CD4-positive, alpha-beta T cell (primary cell): ENCODE data around the gene MARCHF6. TPM values are rescaled to one million over a fixed set of nuclear protein-coding genes. Genes with fewer than 3 reads are reported as not detected.

Experiments
- ATAC-seq: fragments of 200-7000 bp; cut with Tn5 transposase; one replicate; pipeline ENCODE4 v1.10.0; 2022; ENCODE audit warnings: mild to moderate bottlenecking; ENCODE audit not compliant: poor library complexity
- CTCF ChIA-PET: fragments of 350-600 bp; sonication (Branson Sonifier 250); formaldehyde crosslinking; loops from one replicate; lab custom pipeline; 2021; ENCODE audit warnings: antibody characterized with exemption, inconsistent platforms; lab: Charles Lee
- POLR2A ChIA-PET: fragments of 350-600 bp; sonication (Branson Sonifier 250); formaldehyde crosslinking; loops from one replicate; lab custom pipeline; 2021; ENCODE audit warnings: antibody characterized with exemption, inconsistent platforms; lab: Charles Lee
- DNase-seq, 14 experiments: peaks; one replicate each; pipeline ENCODE4 v3.0.0-alpha.2; 2013 to 2020; ENCODE audit warnings: mixed read lengths in 2 of 14
- H3K27ac ChIP-seq, 2 donors: one replicate each; pipeline versions ENCODE4 v1.5.1 to v1.7.0; 2013; ENCODE audit warnings: low read length in 2 of 2, low read depth in 1 of 2, mild to moderate bottlenecking in 1 of 2
- H3K27me3 ChIP-seq, 2 experiments: 1 replicate in 1 of 2; 2 replicates in 1 of 2; pipeline versions ENCODE4 v1.6.1 to v1.7.0; 2013; ENCODE audit warnings: low read length in 2 of 2, control low read depth in 1 of 2, mild to moderate bottlenecking in 1 of 2, moderate library complexity in 1 of 2; ENCODE audit not compliant: insufficient read depth in 2 of 2, control insufficient read depth in 1 of 2
- H3K36me3 ChIP-seq: one replicate; pipeline ENCODE4 v1.6.1; 2013; ENCODE audit warnings: low read length, control low read depth; ENCODE audit not compliant: insufficient read depth
- H3K4me1 ChIP-seq: one replicate; pipeline ENCODE4 v1.6.1; 2013; ENCODE audit warnings: low read length, control low read depth; ENCODE audit not compliant: insufficient read depth
- H3K4me3 ChIP-seq: one replicate; pipeline ENCODE4 v1.5.1; 2013; ENCODE audit warnings: mild to moderate bottlenecking, low read length, moderate library complexity
- H3K9me3 ChIP-seq, 2 experiments: 1 replicate in 1 of 2; 2 replicates in 1 of 2; pipeline versions ENCODE4 v1.6.1 to v1.7.0; 2013; ENCODE audit warnings: low read length in 2 of 2, mild to moderate bottlenecking in 2 of 2, control low read depth in 1 of 2, moderate library complexity in 1 of 2; ENCODE audit not compliant: control insufficient read depth in 1 of 2, insufficient read depth in 1 of 2
- H3K27ac Mint-ChIP-seq: one replicate; pipeline ENCODE4 v1.8.0; 2020; ENCODE audit warnings: mixed read lengths
- H3K27me3 Mint-ChIP-seq: one replicate; pipeline ENCODE4 v1.8.0; 2021; ENCODE audit warnings: mixed read lengths
- H3K36me3 Mint-ChIP-seq: one replicate; pipeline ENCODE4 v1.8.0; 2021; ENCODE audit warnings: low read depth, mixed read lengths
- H3K4me1 Mint-ChIP-seq: one replicate; pipeline ENCODE4 v1.8.0; 2021; ENCODE audit warnings: low read depth, mixed read lengths
- H3K4me3 Mint-ChIP-seq: one replicate; pipeline ENCODE4 v1.8.0; 2020; ENCODE audit warnings: mild to moderate bottlenecking, mixed read lengths
- H3K9me3 Mint-ChIP-seq: one replicate; pipeline ENCODE4 v1.8.0; 2020; ENCODE audit warnings: mixed read lengths
- CTCF ChIP-seq: fragments of 200-600 bp; IDR thresholded peaks from one replicate; pipeline ENCODE4 v1.8.0; 2022; ENCODE audit warnings: antibody characterized with exemption, mild to moderate bottlenecking
- intact Hi-C, 2 experiments: fragments of 100-400 bp; cut with DNase I in 1 of 2; cut with micrococcal nuclease in 1 of 2; formaldehyde crosslinking; loops; one replicate each; pipeline versions ENCODE4 v1.15.1 to v1.9.0; 2023 to 2025; cut with DNase I, micrococcal nuclease
- total RNA-seq, 174 experiments: library from RNA in 2 of 174; stranded (reverse) in 2 of 174; gene quantifications; one replicate each; pipeline ENCODE4 v1.2.3 and lab custom pipeline; 2021 to 2026

The MARCHF6 gene
- total RNA-seq, 2 experiments from 2014 or later: 176 to 182 TPM

GRCh38 chr5:10348258-10348657 lies 5.2 kb upstream of the MARCHF6 start:
- Mint-ChIP-seq H3K9me3 (no peaks in the 10 kb centered on the region), H3K27me3 (no peaks in the 10 kb centered on the region), H3K27ac (no peak overlapping the region), H3K36me3 (no peaks in the 10 kb centered on the region), H3K4me1 (peaks cover 21% of the 10 kb centered on the region), H3K4me3 (no peak overlapping the region)
- ChIA-PET CTCF (no interaction called here), POLR2A (no interaction called here)
- Histone ChIP-seq H3K4me1 (peaks cover 13% of the 10 kb centered on the region), H3K9me3 (no peaks in the 10 kb centered on the region), H3K27ac (no peak overlapping the region), H3K27me3 (no peaks in the 10 kb centered on the region), H3K36me3 (no peaks in the 10 kb centered on the region), H3K4me3 (no peak overlapping the region)
- intact Hi-C loops: loop anchor here in 1 of 2 experiments (2.0 to 10.0 kb wide), 2 partner anchors 411 to 1883 kb away; no protein-coding TSS in a partner anchor
- DNase-seq (no peak), ATAC-seq (no peak)
- TF ChIP-seq CTCF: no peak

GRCh38 chr5:10351199-10351905 lies 2.1 kb upstream of the MARCHF6 start:
- no peak overlapping the region for H3K27ac ChIP-seq
- no peak overlapping the region for H3K4me3 ChIP-seq
- Mint-ChIP-seq H3K4me1 (peaks cover 39% of the 10 kb centered on the region), H3K27ac (peak overlapping the region; percentile 97), H3K4me3 (peak overlapping the region; percentile 51), H3K36me3 (peaks cover 13% of the 10 kb centered on the region), H3K27me3 (no peaks in the 10 kb centered on the region), H3K9me3 (no peaks in the 10 kb centered on the region)
- no peak for DNase-seq
- ChIA-PET POLR2A (interaction anchor here (0.6 to 1.2 kb wide), 2 partner anchors 102 to 409 kb away, joined by 3 read pairs; partner anchors contain the start of gene DAP), CTCF (no interaction called here)
- H3K9me3 ChIP-seq: no peaks in the 10 kb centered on the region
- H3K4me1 ChIP-seq: peaks cover 15% of the 10 kb centered on the region
- intact Hi-C loops: loop anchor here (5.0 kb wide), 2 partner anchors 36 to 216 kb away; no protein-coding TSS in a partner anchor
- no peak for TF ChIP-seq CTCF
- no peak for ATAC-seq
- no peaks in the 10 kb centered on the region for H3K36me3 ChIP-seq
- H3K27me3 ChIP-seq: no peaks in the 10 kb centered on the region

- H3K4me1 Mint-ChIP-seq: peaks cover 45% of the 10 kb centered on the region
- H3K4me3 ChIP-seq: no peak overlapping the region
- CTCF ChIA-PET: no interaction called here
- peaks cover 13% of the 10 kb centered on the region for H3K36me3 Mint-ChIP-seq
- no peak for DNase-seq
- H3K4me1 ChIP-seq: peaks cover 18% of the 10 kb centered on the region
- no peaks in the 10 kb centered on the region for H3K27me3 ChIP-seq
- POLR2A ChIA-PET: interaction anchor here (0.6 to 1.2 kb wide), 2 partner anchors 102 to 409 kb away, joined by 3 read pairs; partner anchors contain the start of gene DAP
- no peaks in the 10 kb centered on the region for H3K9me3 Mint-ChIP-seq
- H3K27me3 Mint-ChIP-seq: no peaks in the 10 kb centered on the region
- no peaks in the 10 kb centered on the region for H3K9me3 ChIP-seq
- H3K27ac ChIP-seq: no peak overlapping the region
- H3K4me3 Mint-ChIP-seq: peak overlapping the region; percentile 94
- TF ChIP-seq CTCF: no peak
- H3K36me3 ChIP-seq: no peaks in the 10 kb centered on the region
- peak overlapping the region; percentile 97 for H3K27ac Mint-ChIP-seq
- intact Hi-C loops: loop anchor here (2.0 to 5.0 kb wide), 3 partner anchors 35 to 215 kb away; no protein-coding TSS in a partner anchor
- no peak for ATAC-seq
Measured at GRCh38 chr5:10351919-10352318, 1.6 kb upstream of the MARCHF6 start.
